Fibroblast of upper back skin (primary cell): Measurements from ENCODE around the gene PRKACA.
"Not testable (repeated sequence)": the region's sequence is repeated elsewhere in the genome, so short reads cannot be mapped to it uniquely, and the experiment has no call there.

Source experiments
- DNase-seq: peaks from one replicate; pipeline ENCODE4 v3.0.0-alpha.2; 2013

Gene PRKACA

GRCh38 chr19:14061751-14062557, 55.6 kb downstream of the PRKACA start, which contains the start of gene PALM3:
TSS of gene PALM3 (minus strand) at chr19:14062076. CDS start at chr19:14061980, 96 bp downstream.
- DNase-seq: no peak

- no peak for DNase-seq
Measured at GRCh38 chr19:14061081-14061749, 56.3 kb downstream of the PRKACA start.

GRCh38 chr19:14059652-14060155, 57.9 kb downstream of the PRKACA start:
- DNase-seq: no peak

- DNase-seq: no peak
Measured at GRCh38 chr19:14059093-14059480, 58.5 kb downstream of the PRKACA start.

- no peak for DNase-seq
Measured at GRCh38 chr19:14058182-14059092, 59.1 kb downstream of the PRKACA start.

GRCh38 chr19:14056741-14057356, 60.7 kb downstream of the PRKACA start:
- DNase-seq: no peak

- DNase-seq: no peak
Measured at GRCh38 chr19:14056069-14056666, 61.4 kb downstream of the PRKACA start.

GRCh38 chr19:14055396-14055795, 62.2 kb downstream of the PRKACA start:
- DNase-seq: no peak

GRCh38 chr19:14054721-14055120, 62.8 kb downstream of the PRKACA start:
- no peak for DNase-seq

- DNase-seq: no peak
Measured at GRCh38 chr19:14054099-14054498, 63.5 kb downstream of the PRKACA start.

GRCh38 chr19:14053500-14053899, 64.1 kb downstream of the PRKACA start:
- DNase-seq: no peak

- no peak for DNase-seq
Measured at GRCh38 chr19:14053032-14053431, 64.5 kb downstream of the PRKACA start.

- no peak for DNase-seq
Measured at GRCh38 chr19:14052470-14052869, 65.1 kb downstream of the PRKACA start.

- DNase-seq: no peak
Measured at GRCh38 chr19:14051980-14052379, 65.6 kb downstream of the PRKACA start.

- not testable (repeated sequence) for DNase-seq
Measured at GRCh38 chr19:14050961-14051360, 66.6 kb downstream of the PRKACA start.

GRCh38 chr19:14050512-14050911, 67.0 kb downstream of the PRKACA start:
- DNase-seq: no peak

- DNase-seq: no peak
Measured at GRCh38 chr19:14048443-14049153, 69.0 kb downstream of the PRKACA start.

- not testable (repeated sequence) for DNase-seq
Measured at GRCh38 chr19:14047866-14048265, 69.7 kb downstream of the PRKACA start.

- DNase-seq: peak; percentile 41
Measured at GRCh38 chr19:14042659-14043608, 74.6 kb downstream of the PRKACA start.
